IPS-18a (cell line): ENCODE results near the gene FLNB.

Experiments
- H3K27ac ChIP-seq: one replicate; pipeline ENCODE4 v1.5.1; 2013; ENCODE audit warnings: low read length
- H3K27me3 ChIP-seq: one replicate; pipeline ENCODE4 v1.6.1; 2013; ENCODE audit warnings: mild to moderate bottlenecking, low read length; ENCODE audit not compliant: control insufficient read depth, insufficient read depth
- H3K36me3 ChIP-seq: one replicate; pipeline ENCODE4 v1.6.1; 2013; ENCODE audit warnings: low read depth, low read length; ENCODE audit not compliant: control insufficient read depth
- H3K4me1 ChIP-seq: one replicate; pipeline ENCODE4 v1.6.1; 2013; ENCODE audit warnings: low read depth, low read length; ENCODE audit not compliant: control insufficient read depth
- H3K4me3 ChIP-seq: one replicate; pipeline ENCODE4 v1.5.1; 2013; ENCODE audit warnings: low read length
- H3K9ac ChIP-seq: one replicate; pipeline ENCODE4 v1.6.1; 2013; ENCODE audit warnings: mild to moderate bottlenecking, low read length, moderate library complexity
- H3K9me3 ChIP-seq: one replicate; pipeline ENCODE4 v1.6.1; 2013; ENCODE audit warnings: low read depth, low read length; ENCODE audit not compliant: control insufficient read depth

FLNB gene

DNA sequence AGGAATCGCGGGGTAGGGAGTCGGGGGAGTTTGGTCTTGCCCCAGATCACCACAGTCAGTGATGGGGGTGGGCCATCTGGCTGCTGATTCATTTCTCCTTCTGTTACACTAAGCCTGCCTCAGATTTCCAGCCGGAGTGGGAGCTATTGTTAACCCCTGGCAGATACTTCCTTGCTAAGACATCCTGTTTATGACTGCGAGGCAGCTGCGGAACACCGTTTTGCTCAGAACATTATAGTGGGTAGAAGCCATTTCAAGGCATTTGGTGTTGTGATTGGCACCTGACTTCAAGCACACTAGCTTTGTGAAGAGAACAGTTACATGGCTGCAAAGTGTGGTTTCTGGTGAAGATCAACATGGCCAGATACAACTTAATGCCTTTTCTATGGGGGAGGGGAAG lies 73.8 kb downstream of the FLNB start:
- H3K9me3 ChIP-seq = no peaks in the 10 kb centered on the region
- H3K36me3 ChIP-seq = peaks cover 34% of the 10 kb centered on the region
- no peak overlapping the region for H3K9ac ChIP-seq
- H3K27ac ChIP-seq = no peak overlapping the region
- no peak overlapping the region for H3K4me3 ChIP-seq
- H3K27me3 ChIP-seq = no peaks in the 10 kb centered on the region
- H3K4me1 ChIP-seq = no peaks in the 10 kb centered on the region

DNA sequence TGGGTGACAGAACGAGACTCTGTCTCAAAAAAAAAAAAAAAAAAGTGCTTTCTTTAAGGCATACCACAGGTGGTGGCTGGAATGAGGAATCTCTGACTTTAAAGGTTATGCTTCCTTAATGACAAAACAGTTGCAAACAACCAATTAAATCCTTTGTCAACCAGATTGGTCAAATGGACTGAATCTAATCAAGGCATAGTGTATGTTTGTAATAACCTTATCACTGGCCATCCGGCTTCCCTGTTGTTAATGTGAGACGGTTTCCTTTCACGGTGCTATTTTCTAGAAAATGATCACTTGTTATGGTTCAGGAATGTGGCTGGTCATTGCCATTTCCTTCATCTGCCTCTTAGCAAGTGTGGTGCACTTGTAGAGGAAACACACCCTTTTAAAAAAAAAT lies 75.9 kb downstream of the FLNB start:
- Histone ChIP-seq H3K27ac (no peak overlapping the region), H3K9me3 (no peaks in the 10 kb centered on the region), H3K36me3 (peaks cover 15% of the 10 kb centered on the region), H3K27me3 (no peaks in the 10 kb centered on the region), H3K9ac (no peak overlapping the region), H3K4me1 (no peaks in the 10 kb centered on the region), H3K4me3 (no peak overlapping the region)

DNA sequence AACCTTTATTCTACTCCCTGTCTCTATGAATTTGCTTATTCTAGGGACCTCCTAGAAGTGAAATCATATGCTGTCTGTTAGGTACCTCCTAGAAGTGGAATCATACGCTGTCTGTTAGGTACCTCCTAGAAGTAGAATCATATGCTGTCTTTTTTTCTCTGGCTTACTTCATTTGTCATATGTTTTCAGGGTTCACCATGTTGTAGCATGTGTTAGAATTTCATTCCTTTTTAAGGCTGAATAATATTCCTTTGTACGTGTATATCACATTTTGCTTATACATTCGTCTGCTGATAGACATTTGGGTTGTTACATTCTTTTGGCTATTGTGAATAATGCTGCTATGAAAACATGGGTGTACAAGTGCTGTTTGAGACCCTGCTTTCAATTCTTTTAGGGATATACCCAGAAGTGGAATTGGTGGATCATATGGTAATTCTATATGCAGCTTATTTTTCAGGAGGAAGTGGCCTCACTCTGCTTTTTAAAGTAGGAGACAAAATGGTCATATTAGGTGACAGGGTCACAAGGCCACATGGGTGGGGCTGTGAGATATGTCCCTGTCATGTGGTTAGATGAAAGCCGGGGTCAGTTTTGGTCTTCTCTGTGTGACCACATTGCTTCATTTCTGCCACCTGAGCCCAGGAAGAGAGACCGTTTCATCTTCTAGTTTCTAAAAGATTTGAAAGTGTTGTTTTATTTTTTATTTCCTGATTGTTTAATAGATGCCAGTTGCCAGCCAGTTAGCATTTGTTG lies 76.7 kb downstream of the FLNB start:
- Histone ChIP-seq H3K4me3 (no peak overlapping the region), H3K9me3 (no peaks in the 10 kb centered on the region), H3K4me1 (no peaks in the 10 kb centered on the region), H3K9ac (no peak overlapping the region), H3K27me3 (no peaks in the 10 kb centered on the region), H3K36me3 (peaks cover 9% of the 10 kb centered on the region), H3K27ac (no peak overlapping the region)

DNA sequence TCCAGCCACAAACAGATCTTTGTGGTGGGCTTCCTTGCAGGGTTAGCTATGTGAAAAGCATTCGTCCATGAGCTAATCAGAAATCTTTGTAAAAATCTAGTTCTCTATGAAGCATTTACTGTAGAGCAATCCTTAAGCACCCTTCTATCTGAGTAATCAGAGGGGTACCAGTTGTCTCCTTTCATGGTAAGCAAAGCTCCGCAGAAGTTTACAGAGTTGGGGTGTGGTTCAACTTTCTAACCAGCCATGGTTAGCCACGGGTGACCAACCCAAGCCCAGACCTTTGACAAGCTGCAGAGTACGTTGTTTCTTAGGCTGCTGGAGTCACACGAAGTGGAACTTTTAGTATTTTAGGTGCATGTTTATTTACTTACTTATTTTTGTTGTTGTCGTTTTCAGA lies 77.4 kb downstream of the FLNB start:
- H3K4me1 ChIP-seq = no peaks in the 10 kb centered on the region
- H3K27ac ChIP-seq = no peak overlapping the region
- peaks cover 7% of the 10 kb centered on the region for H3K36me3 ChIP-seq
- no peaks in the 10 kb centered on the region for H3K9me3 ChIP-seq
- no peak overlapping the region for H3K9ac ChIP-seq
- H3K4me3 ChIP-seq = no peak overlapping the region
- no peaks in the 10 kb centered on the region for H3K27me3 ChIP-seq

DNA sequence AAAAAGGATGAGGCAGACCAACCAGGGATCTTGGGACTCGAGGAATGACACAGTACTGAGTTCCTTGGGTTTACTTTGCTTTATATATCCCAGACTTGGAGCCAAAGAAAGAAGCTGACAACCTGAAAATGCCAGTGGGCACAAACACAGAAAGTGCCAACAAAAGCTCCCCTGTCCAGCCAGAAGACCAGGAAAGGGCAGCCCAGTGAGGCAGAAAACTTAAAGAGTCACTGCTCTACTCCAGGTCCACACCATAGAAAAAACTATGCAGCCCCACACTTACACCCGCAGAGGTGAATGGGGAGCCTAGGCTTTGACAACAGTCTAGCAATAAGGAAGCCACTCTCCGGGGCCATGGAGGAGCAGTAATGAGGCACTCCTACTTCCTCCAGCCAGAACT lies 80.3 kb downstream of the FLNB start:
- H3K4me3 ChIP-seq = no peak overlapping the region
- no peaks in the 10 kb centered on the region for H3K27me3 ChIP-seq
- H3K27ac ChIP-seq = no peak overlapping the region
- no peaks in the 10 kb centered on the region for H3K4me1 ChIP-seq
- H3K36me3 ChIP-seq = no peaks in the 10 kb centered on the region
- H3K9ac ChIP-seq = no peak overlapping the region
- no peaks in the 10 kb centered on the region for H3K9me3 ChIP-seq

DNA sequence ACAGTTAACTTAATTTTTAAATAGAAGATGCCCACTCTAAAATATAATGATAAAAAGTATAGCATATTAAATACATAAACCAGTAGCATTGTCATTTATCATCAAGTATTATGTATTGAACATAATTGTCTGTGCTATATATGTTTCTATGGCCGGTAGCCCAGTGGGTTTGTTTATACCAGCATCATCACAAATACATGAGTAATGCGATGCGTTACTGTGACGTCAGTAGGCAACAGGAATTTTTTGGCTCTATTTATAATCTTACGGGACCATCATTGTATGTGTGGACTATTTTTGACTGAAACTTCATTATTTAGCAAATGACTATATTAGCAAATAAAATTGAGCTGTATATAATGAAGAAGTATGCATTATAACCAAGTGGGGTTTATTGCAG lies 82.1 kb downstream of the FLNB start:
- no peak overlapping the region for H3K9ac ChIP-seq
- no peaks in the 10 kb centered on the region for H3K27me3 ChIP-seq
- no peak overlapping the region for H3K4me3 ChIP-seq
- no peak overlapping the region for H3K27ac ChIP-seq
- no peaks in the 10 kb centered on the region for H3K4me1 ChIP-seq
- H3K9me3 ChIP-seq = no peaks in the 10 kb centered on the region
- H3K36me3 ChIP-seq = no peaks in the 10 kb centered on the region

DNA sequence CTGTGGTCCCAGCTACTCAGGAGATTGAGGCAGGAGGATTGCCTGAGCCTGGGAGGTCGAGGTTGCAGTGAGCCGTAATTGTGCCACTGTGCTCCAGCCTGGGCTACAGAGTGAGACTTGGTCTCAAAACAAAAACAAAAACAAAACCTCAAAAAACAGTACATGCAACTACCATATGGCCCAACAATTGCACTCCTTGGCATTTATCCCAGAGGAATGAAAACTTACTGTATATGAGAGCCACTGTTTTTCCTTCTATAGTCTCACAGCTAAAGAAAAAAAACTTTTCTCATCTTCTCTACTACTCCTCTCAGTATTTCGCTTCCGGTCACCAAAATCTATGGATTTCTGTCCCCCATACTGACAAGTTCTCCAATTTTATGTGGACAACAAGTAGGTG lies 84.3 kb downstream of the FLNB start:
- Histone ChIP-seq H3K9ac (no peak overlapping the region), H3K27me3 (no peaks in the 10 kb centered on the region), H3K4me1 (no peaks in the 10 kb centered on the region), H3K36me3 (peaks cover 5% of the 10 kb centered on the region), H3K4me3 (no peak overlapping the region), H3K27ac (no peak overlapping the region), H3K9me3 (no peaks in the 10 kb centered on the region)

DNA sequence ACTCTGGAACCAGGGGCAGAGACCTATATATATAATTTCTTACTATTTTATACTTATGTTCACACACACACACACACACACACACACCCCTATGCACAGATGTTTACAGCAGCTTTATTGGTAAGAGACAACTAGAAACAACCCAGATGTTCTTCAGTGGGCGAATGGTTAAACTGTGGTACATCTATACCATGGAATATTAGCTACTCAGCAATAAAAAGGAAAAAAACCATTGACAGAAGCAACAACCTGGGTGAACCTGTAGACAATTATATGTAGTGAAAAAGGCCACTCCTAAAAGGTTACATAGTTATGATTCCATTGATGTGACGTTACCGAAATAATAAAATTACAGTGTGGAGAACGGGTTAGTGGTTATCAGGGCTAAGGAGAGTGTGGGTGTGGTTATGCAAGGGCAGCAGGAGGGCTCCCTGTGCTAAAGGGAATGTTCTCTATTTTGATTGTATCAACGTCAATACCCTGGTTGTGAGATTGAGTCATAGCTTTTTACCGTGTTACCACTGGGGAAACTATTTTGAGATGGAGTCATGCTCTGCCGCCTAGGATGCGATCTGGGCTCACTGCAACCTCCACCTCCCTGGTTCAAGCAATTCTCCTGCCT lies 85.5 kb downstream of the FLNB start:
- no peak overlapping the region for H3K27ac ChIP-seq
- peaks cover 13% of the 10 kb centered on the region for H3K36me3 ChIP-seq
- no peak overlapping the region for H3K4me3 ChIP-seq
- H3K27me3 ChIP-seq = no peaks in the 10 kb centered on the region
- no peaks in the 10 kb centered on the region for H3K4me1 ChIP-seq
- no peak overlapping the region for H3K9ac ChIP-seq
- no peaks in the 10 kb centered on the region for H3K9me3 ChIP-seq

DNA sequence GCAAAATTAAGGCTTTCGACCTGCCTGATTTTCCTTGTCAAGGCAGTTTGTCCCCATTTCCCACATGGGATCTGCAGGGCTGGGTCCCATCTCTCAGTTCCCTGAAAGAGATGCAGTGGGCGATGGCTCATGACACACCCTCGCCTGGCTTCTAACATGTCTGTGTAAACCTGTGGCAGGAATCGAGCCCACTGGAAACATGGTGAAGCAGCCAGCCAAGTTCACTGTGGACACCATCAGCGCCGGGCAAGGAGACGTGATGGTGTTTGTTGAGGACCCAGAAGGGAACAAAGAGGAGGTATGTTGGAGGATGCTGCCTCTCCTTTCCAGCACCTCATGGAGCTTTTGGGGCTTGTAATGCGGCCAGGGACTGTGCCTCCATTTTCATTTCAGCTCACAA lies 86.4 kb downstream of the FLNB start:
- Histone ChIP-seq H3K27ac (no peak overlapping the region), H3K4me1 (no peaks in the 10 kb centered on the region), H3K27me3 (no peaks in the 10 kb centered on the region), H3K9me3 (no peaks in the 10 kb centered on the region), H3K9ac (no peak overlapping the region), H3K36me3 (peaks cover 21% of the 10 kb centered on the region), H3K4me3 (no peak overlapping the region)

DNA sequence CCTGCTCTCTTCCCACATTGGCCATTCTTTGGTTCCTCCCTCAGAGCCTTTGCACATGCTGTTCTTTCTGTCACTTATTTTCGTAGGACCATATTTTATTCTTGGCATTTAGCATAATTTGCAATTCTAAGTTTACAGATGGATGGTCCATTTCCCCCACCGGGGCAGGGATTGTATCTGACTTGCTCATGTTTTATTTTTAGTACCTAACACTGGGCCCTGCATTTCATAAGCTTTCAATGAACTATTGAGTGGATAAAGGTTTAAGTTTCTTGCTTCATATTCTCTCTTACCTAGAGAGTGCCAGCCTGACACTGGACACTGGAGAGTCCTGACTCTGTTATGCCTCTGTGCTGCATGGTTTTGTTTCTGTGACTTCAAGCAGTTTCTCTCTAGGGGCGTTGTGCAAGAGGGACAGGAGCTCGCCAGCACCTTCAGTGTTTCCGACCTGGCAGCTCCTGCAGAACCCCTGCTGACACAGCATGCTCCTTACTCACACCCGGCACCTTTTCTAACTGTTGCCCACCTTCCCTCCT lies 87.4 kb downstream of the FLNB start:
- peaks cover 23% of the 10 kb centered on the region for H3K36me3 ChIP-seq
- H3K4me3 ChIP-seq = no peak overlapping the region
- H3K9me3 ChIP-seq = no peaks in the 10 kb centered on the region
- no peaks in the 10 kb centered on the region for H3K4me1 ChIP-seq
- no peaks in the 10 kb centered on the region for H3K27me3 ChIP-seq
- H3K9ac ChIP-seq = no peak overlapping the region
- H3K27ac ChIP-seq = no peak overlapping the region

DNA sequence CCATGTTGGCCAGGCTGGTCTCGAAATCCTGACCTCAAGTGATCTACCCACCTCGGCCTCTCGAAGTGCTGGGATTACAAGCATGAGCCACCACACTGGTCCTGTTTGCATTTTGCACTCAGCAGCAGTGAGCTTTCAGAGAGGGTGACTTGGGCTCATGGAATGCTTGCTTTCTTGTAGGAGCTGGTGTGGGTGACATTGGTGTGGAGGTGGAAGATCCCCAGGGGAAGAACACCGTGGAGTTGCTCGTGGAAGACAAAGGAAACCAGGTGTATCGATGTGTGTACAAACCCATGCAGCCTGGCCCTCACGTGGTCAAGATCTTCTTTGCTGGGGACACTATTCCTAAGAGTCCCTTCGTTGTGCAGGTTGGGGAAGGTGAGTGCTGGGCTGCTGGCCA lies 90.3 kb downstream of the FLNB start:
- no peak overlapping the region for H3K27ac ChIP-seq
- no peak overlapping the region for H3K9ac ChIP-seq
- no peak overlapping the region for H3K4me3 ChIP-seq
- no peaks in the 10 kb centered on the region for H3K27me3 ChIP-seq
- no peaks in the 10 kb centered on the region for H3K4me1 ChIP-seq
- H3K9me3 ChIP-seq = no peaks in the 10 kb centered on the region
- peaks cover 35% of the 10 kb centered on the region for H3K36me3 ChIP-seq

DNA sequence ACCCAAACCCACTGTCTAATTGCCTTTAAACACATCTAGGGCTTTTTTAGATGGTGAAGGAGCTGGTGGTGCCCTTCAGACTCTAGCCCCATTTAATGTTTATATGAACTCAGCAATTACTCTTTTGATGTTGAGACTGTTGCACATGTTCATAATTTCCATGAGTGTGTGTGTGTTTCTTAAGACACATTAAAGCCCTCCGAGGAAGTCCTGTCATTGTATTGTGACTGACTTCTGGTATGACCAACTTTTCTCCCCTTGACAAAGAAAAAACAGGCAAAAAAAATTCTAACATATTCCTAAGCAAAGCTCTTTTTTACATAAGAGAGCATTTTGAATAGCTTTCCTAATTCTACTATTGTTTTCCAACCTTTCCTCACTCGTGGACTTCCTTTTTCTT lies 91.6 kb downstream of the FLNB start:
- no peak overlapping the region for H3K27ac ChIP-seq
- no peaks in the 10 kb centered on the region for H3K4me1 ChIP-seq
- H3K27me3 ChIP-seq = no peaks in the 10 kb centered on the region
- H3K36me3 ChIP-seq = peaks cover 41% of the 10 kb centered on the region
- no peak overlapping the region for H3K9ac ChIP-seq
- H3K4me3 ChIP-seq = no peak overlapping the region
- H3K9me3 ChIP-seq = no peaks in the 10 kb centered on the region
